A549 (cell line): Measurements from ENCODE around the gene OSBPL6. TPM values are rescaled to one million over a fixed set of nuclear protein-coding genes. Genes with fewer than 3 reads are reported as not detected.
"Not testable (repeated sequence)": the region's sequence is repeated elsewhere in the genome, so short reads cannot be mapped to it uniquely, and the experiment has no call there.

Experiments used
- ATAC-seq, 2 experiments: fragments of 200-7000 bp in 1 of 2; fragments of >200 bp in 1 of 2; cut with Nextera tagmentation in 1 of 2; cut with Tn5 transposase in 1 of 2; 3 replicates each; pipeline versions ENCODE4 v1.8.0 to v1.9.1; 2018 to 2020; ENCODE audit warnings: mild to moderate bottlenecking in 1 of 2, moderate library complexity in 1 of 2
- CTCF ChIA-PET: fragments of 300-600 bp; sonication (Branson Sonifier 250); formaldehyde crosslinking; extraction: SDS; loops from one replicate; lab custom pipeline; 2021; ENCODE audit warnings: antibody characterized with exemption, inconsistent platforms; lab: Yijun Ruan, JAX
- POLR2A ChIA-PET: fragments of 350-600 bp; formaldehyde crosslinking; extraction: SDS; loops from one replicate; lab custom pipeline; 2021; ENCODE audit warnings: antibody characterized with exemption, inconsistent platforms; lab: Yijun Ruan, JAX
- DNase-seq, 2 experiments: peaks; one replicate each; pipeline versions ENCODE4 v3.0.0 to v3.0.0-alpha.2; 2011 to 2016; ENCODE audit warnings: low read depth in 1 of 2, low spot score in 1 of 2
- FAIRE-seq: peaks from 2 replicates; lab custom pipeline; 2011; peaks lifted over from hg19 to GRCh38; lab: Jason Lieb, UNC
- H3K27ac ChIP-seq, 2 experiments: fragments of >200 bp; sonication (Bioruptor Twin); formaldehyde crosslinking; 3 replicates each; pipeline ENCODE4 v1.5.1; 2016 to 2017
- H3K4me1 ChIP-seq: fragments of >200 bp; sonication (Bioruptor Twin); formaldehyde crosslinking; 3 replicates; pipeline ENCODE4 v1.6.1; 2016
- H3K4me2 ChIP-seq: fragments of >200 bp; sonication (Bioruptor Twin); formaldehyde crosslinking; 3 replicates; pipeline ENCODE4 v1.6.1; 2016
- H3K4me3 ChIP-seq: fragments of >200 bp; sonication (Bioruptor Twin); formaldehyde crosslinking; 3 replicates; pipeline ENCODE4 v1.5.1; 2016
- H3K9me3 ChIP-seq: fragments of >200 bp; sonication (Bioruptor Twin); formaldehyde crosslinking; 3 replicates; pipeline ENCODE4 v1.6.1; 2016
- BHLHE40 ChIP-seq: IDR thresholded peaks from 2 replicates; pipeline ENCODE4 v1.6.1; 2012; ENCODE audit warnings: low read depth, low read length, inconsistent platforms
- CEBPB ChIP-seq, 2 experiments: fragments of >200 bp in 1 of 2; sonication (Bioruptor Twin) in 1 of 2; formaldehyde crosslinking in 1 of 2; IDR thresholded peaks; 2 replicates each; pipeline ENCODE4 v1.6.1; 2012 to 2016
- CHD4 ChIP-seq: fragments of 200-600 bp; sonication (generic); IDR thresholded peaks from 2 replicates; pipeline ENCODE4 v1.6.1; 2016; ENCODE audit warnings: antibody characterized with exemption, mild to moderate bottlenecking, borderline replicate concordance
- EP300 ChIP-seq, 2 experiments: fragments of >200 bp; sonication (Bioruptor Twin); formaldehyde crosslinking; IDR thresholded peaks; 2 replicates in 1 of 2; 3 replicates in 1 of 2; pipeline ENCODE4 v1.6.1; 2016 to 2017
- FOSL2 ChIP-seq, 2 experiments: fragments of 450-650 bp in 1 of 2; fragments of >200 bp in 1 of 2; sonication (Bioruptor Twin) in 1 of 2; formaldehyde crosslinking; IDR thresholded peaks; 2 replicates each; pipeline versions ENCODE4 v1.5.0 to v1.6.1; 2016 to 2020; ENCODE audit warnings: mild to moderate bottlenecking in 1 of 2, moderate library complexity in 1 of 2
- FOXS1 ChIP-seq: fragments of 250-450 bp; sonication (Bioruptor Pico); IDR thresholded peaks from 2 replicates; pipeline ENCODE4 v1.5.0; 2020; ENCODE audit warnings: mild to moderate bottlenecking, moderate library complexity
- HDAC2 ChIP-seq: fragments of 200-600 bp; sonication (generic); IDR thresholded peaks from 2 replicates; pipeline ENCODE4 v1.6.1; 2016
- HEYL ChIP-seq: fragments of 250-450 bp; sonication (Bioruptor Pico); IDR thresholded peaks from 2 replicates; pipeline ENCODE4 v1.8.0; 2021; ENCODE audit warnings: mild to moderate bottlenecking, moderate library complexity
- HMGXB4 ChIP-seq: fragments of 250-450 bp; sonication (Bioruptor Pico); IDR thresholded peaks from 2 replicates; pipeline ENCODE4 v1.5.0; 2021; ENCODE audit warnings: mild to moderate bottlenecking, moderate library complexity, borderline replicate concordance
- MAFK ChIP-seq: fragments of 450-650 bp; IDR thresholded peaks from 2 replicates; pipeline ENCODE4 v1.6.1; 2014; ENCODE audit not compliant: partially characterized antibody
- MAZ ChIP-seq: fragments of 150-350 bp; IDR thresholded peaks from 2 replicates; pipeline ENCODE4 v1.6.1; 2014; ENCODE audit warnings: antibody characterized with exemption, low read depth, low read length, borderline replicate concordance
- MYC ChIP-seq: IDR thresholded peaks from 2 replicates; pipeline ENCODE4 v1.6.1; 2012; ENCODE audit warnings: mild to moderate bottlenecking, inconsistent platforms, low read length, improper control_type of control experiment, borderline replicate concordance
- NPAS2 ChIP-seq: fragments of 250-450 bp; sonication (Bioruptor Pico); IDR thresholded peaks from 2 replicates; pipeline ENCODE4 v1.8.0; 2022; ENCODE audit warnings: mild to moderate bottlenecking, moderate library complexity, borderline replicate concordance
- PHF8 ChIP-seq: fragments of 200-600 bp; sonication (generic); IDR thresholded peaks from 2 replicates; pipeline ENCODE4 v1.6.1; 2016; ENCODE audit warnings: low read depth, mild to moderate bottlenecking, antibody characterized with exemption, moderate library complexity, borderline replicate concordance
- POLR2A ChIP-seq: IDR thresholded peaks from 2 replicates; pipeline ENCODE4 v1.6.1; 2012; ENCODE audit warnings: mild to moderate bottlenecking, low read length
- RARB ChIP-seq: fragments of 250-450 bp; sonication (Bioruptor Pico); IDR thresholded peaks from 2 replicates; pipeline ENCODE4 v1.8.0; 2021; ENCODE audit warnings: mild to moderate bottlenecking, moderate library complexity
- REST ChIP-seq: fragments of 200-600 bp; sonication (generic); IDR thresholded peaks from 2 replicates; pipeline ENCODE4 v1.6.1; 2016; ENCODE audit warnings: antibody characterized with exemption, mild to moderate bottlenecking, moderate library complexity
- SMC3 ChIP-seq: fragments of >200 bp; sonication (Bioruptor Twin); formaldehyde crosslinking; IDR thresholded peaks from 3 replicates; pipeline ENCODE4 v1.6.1; 2018; ENCODE audit warnings: inconsistent platforms
- ZFP36 ChIP-seq: fragments of 450-650 bp; IDR thresholded peaks from 2 replicates; pipeline ENCODE4 v1.6.1; 2014; ENCODE audit warnings: borderline replicate concordance; ENCODE audit not compliant: partially characterized antibody
- ZSCAN20 ChIP-seq: fragments of 250-450 bp; sonication (Bioruptor Pico); IDR thresholded peaks from 2 replicates; pipeline ENCODE4 v1.8.0; 2022; ENCODE audit warnings: mild to moderate bottlenecking, moderate library complexity
- WGBS: methylation state at CpG from one replicate; pipeline ENCODE4 v1.1.6; 2017; ENCODE audit errors: missing lambda C conversion rate; 5-methylcytosine and 5-hydroxymethylcytosine counted together
- polyA plus RNA-seq, 4 experiments: library from polyadenylated mRNA; depleted of rRNA in 3 of 4; stranded (reverse); fragments of >200 nt; fragmentation: RNase III in 1 of 4; extraction: RNeasy Plus Mini Kit Qiagen cat#74134 plus additional on column Dnase treatment in 1 of 4; gene quantifications; 2 replicates in 3 of 4; 3 replicates in 1 of 4; pipeline ENCODE4 v1.2.3, GENCODE V29; 2011 to 2017
- TF ChIP-seq, protein P1 (sequence below): fragments of >200 bp; sonication (Bioruptor Twin); formaldehyde crosslinking; IDR thresholded peaks from 2 replicates; pipeline ENCODE4 v1.6.1; 2016
- TF ChIP-seq, protein P2 (sequence below): fragments of 450-650 bp; IDR thresholded peaks from 2 replicates; pipeline ENCODE4 v1.6.1; 2014; ENCODE audit warnings: antibody characterized with exemption

Gene OSBPL6
- polyA plus RNA-seq, 2 of the 4 experiments (the other 2 are of a cell fraction): 2.9 to 8.2 TPM

- H3K4me3 ChIP-seq: no peak overlapping the region
- no peak for FAIRE-seq
- no peak overlapping the region for H3K27ac ChIP-seq
- POLR2A ChIA-PET: no interaction called here
- H3K4me2 ChIP-seq: no peak overlapping the region
- ATAC-seq: peak; percentile 54 to 63; a peak in 4 of 6 replicates
- no peak for TF ChIP-seq ZSCAN20 (CRISPR knock-in tag)
- TF ChIP-seq CEBPB (IDR thresholded peaks at IDR 0.05): no peak
- CTCF ChIA-PET: no interaction called here
- 27% methylated on average over 1 of the region's 1 CpG for WGBS
- DNase-seq: peak in 1 of 2 experiments; percentile 11
- no peaks in the 10 kb centered on the region for H3K9me3 ChIP-seq
- H3K4me1 ChIP-seq: no peaks in the 10 kb centered on the region
Measured at GRCh38 chr2:178177066-178177679, 17.1 kb upstream of the OSBPL6 start.

DNA sequence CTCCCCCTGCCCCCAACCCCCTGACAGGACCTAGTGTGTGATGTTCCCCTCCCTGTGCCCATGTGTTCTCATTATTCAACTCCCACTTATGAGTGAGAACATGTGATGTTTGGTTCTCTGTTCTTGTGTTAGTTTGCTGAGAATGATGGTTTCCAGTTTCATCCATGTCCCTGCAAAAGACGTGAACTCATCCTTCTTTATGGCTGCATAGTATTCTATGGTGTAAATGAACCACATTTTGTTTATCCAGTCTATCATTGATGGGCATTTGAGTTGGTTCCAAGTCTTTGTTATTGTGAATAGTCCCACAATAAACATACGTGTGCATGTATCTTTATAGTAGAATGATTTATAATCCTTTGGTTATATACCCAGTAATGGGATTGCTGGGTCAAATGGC lies 13.7 kb upstream of the OSBPL6 start:
- H3K9me3 ChIP-seq, POLR2A ChIA-PET, H3K4me2 ChIP-seq, FAIRE-seq, H3K4me3 ChIP-seq, H3K27ac ChIP-seq, H3K4me1 ChIP-seq, DNase-seq, ATAC-seq, CTCF ChIA-PET: not testable (repeated sequence)
- 28% methylated on average over 2 of the region's 2 CpGs for WGBS

GRCh38 chr2:178187861-178188260 lies 6.5 kb upstream of the OSBPL6 start:
- no peak for TF ChIP-seq SMC3
- TF ChIP-seq MYC: no peak
- no peak for TF ChIP-seq REST
- TF ChIP-seq ZFP36: no peak
- no peak for TF ChIP-seq CHD4
- no peak for TF ChIP-seq EP300 (IDR thresholded peaks at IDR 0.05)
- no peak for TF ChIP-seq NPAS2
- no peak for TF ChIP-seq BHLHE40
- no peak for TF ChIP-seq HEYL (CRISPR knock-in tag)
- TF ChIP-seq MAZ: no peak
- TF ChIP-seq FOXS1 (CRISPR knock-in tag): no peak
- TF ChIP-seq HMGXB4 (CRISPR knock-in tag): no peak
- no peak for TF ChIP-seq RARB (CRISPR knock-in tag)
- no peak for TF ChIP-seq PHF8
- TF ChIP-seq FOSL2 (IDR thresholded peaks at IDR 0.05): no peak
- TF ChIP-seq FOSL2 (CRISPR knock-in tag; IDR thresholded peaks at IDR 0.05): no peak
- no peak for TF ChIP-seq POLR2A
- no peak for TF ChIP-seq MAFK
- TF ChIP-seq, protein P1, sequence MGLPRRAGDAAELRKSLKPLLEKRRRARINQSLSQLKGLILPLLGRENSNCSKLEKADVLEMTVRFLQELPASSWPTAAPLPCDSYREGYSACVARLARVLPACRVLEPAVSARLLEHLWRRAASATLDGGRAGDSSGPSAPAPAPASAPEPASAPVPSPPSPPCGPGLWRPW: no peak
- TF ChIP-seq, protein P2, sequence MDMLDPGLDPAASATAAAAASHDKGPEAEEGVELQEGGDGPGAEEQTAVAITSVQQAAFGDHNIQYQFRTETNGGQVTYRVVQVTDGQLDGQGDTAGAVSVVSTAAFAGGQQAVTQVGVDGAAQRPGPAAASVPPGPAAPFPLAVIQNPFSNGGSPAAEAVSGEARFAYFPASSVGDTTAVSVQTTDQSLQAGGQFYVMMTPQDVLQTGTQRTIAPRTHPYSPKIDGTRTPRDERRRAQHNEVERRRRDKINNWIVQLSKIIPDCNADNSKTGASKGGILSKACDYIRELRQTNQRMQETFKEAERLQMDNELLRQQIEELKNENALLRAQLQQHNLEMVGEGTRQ: no peak
- no peak for TF ChIP-seq HDAC2
- Histone ChIP-seq H3K4me1 (no peaks in the 10 kb centered on the region), H3K9me3 (no peaks in the 10 kb centered on the region), H3K4me2 (no peak overlapping the region), H3K27ac (no peak overlapping the region), H3K4me3 (no peak overlapping the region)
- WGBS: 68% methylated on average over 4 of the region's 4 CpGs
- ATAC-seq (no peak), DNase-seq (no peak), FAIRE-seq (no peak)
- POLR2A ChIA-PET: no interaction called here
- CTCF ChIA-PET: interaction anchor here (1.0 kb wide), 1 partner anchor 70 kb away, joined by 3 read pairs; no protein-coding TSS in a partner anchor
